ENCODE results near the gene PIWIL1.

GRCh38 chr12:130405332-130405731 lies 67.6 kb downstream of the PIWIL1 start:
- TF ChIP-seq POLR2AphosphoS5 (IDR thresholded peaks at IDR 0.05; ENCODE audit: low read depth, low read length) (no peak), TAF1 (IDR thresholded peaks at IDR 0.05; ENCODE audit: borderline replicate concordance, insufficient read depth, low read length) (no peak)
